Stimulated activated naive CD4-positive, alpha-beta T cell (primary cell): ENCODE measurements around the gene UCKL1.

Source experiments
- DNase-seq, 6 experiments: peaks; one replicate each; lab custom pipeline; 2025; lab: John Stamatoyannopoulos, UW

Gene UCKL1

DNA sequence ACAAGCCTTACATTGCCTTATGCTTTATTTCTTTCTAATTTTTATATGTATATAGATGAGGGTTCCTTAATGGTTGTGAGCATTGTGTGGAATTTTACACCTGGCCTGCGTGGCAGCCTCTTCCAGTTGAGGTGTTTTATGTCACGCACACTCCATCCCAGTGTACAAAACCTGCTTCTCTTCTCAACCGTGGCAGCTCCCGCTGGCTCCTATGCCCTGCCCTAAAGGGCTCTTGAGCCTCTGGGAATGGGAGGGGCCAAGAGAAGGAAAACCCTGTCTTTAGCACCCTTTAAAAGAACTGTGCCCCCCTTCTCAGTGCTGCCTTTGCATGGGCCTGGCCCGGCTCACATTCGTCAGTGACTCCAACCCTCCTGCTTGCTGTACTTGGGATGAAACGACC, 65.6 kb downstream of the UCKL1 start:
- no peak for DNase-seq

DNA sequence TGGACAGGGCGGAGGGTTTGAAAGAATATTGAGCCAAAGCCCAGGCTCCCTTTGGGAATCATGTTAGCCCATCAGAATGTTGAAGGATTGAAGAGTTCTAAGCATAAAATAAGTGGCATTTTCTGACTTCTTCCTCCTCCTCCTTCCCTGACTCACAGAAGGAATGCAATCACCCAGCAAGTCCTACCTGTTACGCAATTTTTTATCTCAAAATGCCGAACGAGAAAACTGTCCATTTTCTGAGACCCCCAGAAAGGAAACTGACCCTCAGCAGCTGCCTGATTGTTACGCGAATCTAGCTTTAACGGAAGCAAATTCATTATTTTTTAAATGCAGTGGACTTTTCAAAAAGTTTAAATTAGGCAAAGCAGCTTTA, 66.0 kb downstream of the UCKL1 start:
- no peak for DNase-seq
